ENCODE measurements around the gene ASTN2.

The ASTN2 gene

GRCh38 chr9:117407436-117408022, 7.3 kb downstream of the ASTN2 start:
- no peak overlapping the region for H3K4me2 ChIP-seq (ENCODE audit: insufficient read depth, low read length, poor library complexity, severe bottlenecking)
- H3K27me3 ChIP-seq (ENCODE audit: control insufficient read depth in 3 of 3, insufficient read depth in 3 of 3, low read depth in 1 of 3, low read length in 3 of 3), result peaks cover 3 to 25% (median 7%) of the 10 kb centered on the region in 3 experiments
- H2BK5ac ChIP-seq (ENCODE audit: low read length), result no peak overlapping the region
- no peak overlapping the region for H2BK15ac ChIP-seq (ENCODE audit: low read length)
- H3K23ac ChIP-seq (ENCODE audit: low read depth, low read length, poor library complexity), result no peak overlapping the region
- DNase-seq (ENCODE audit: low spot score), result no peak
- no peak overlapping the region for H3K18ac ChIP-seq (ENCODE audit: low read length)
- H3K9ac ChIP-seq (ENCODE audit: low read depth, low read length, poor library complexity), result no peak overlapping the region
- no peak overlapping the region for H2AFZ ChIP-seq (ENCODE audit: low read length)
- no peak overlapping the region for H4K91ac ChIP-seq (ENCODE audit: low read depth, low read length, poor library complexity)
- H2AK5ac ChIP-seq (ENCODE audit: low read depth, low read length), result no peak overlapping the region
- no peak overlapping the region for H2BK12ac ChIP-seq (ENCODE audit: low read length)
- H4K8ac ChIP-seq (ENCODE audit: low read depth, low read length), result no peak overlapping the region
- H2BK120ac ChIP-seq (ENCODE audit: low read depth, low read length), result no peak overlapping the region
- H3K14ac ChIP-seq (ENCODE audit: low read length), result no peak overlapping the region
- no CpG with 5 or more reads among the region's 2 CpGs for WGBS, 2 donors (ENCODE audit: extremely low coverage in 2 of 2, insufficient read length in 2 of 2, insufficient replicate concordance in 1 of 2)
- no peaks in the 10 kb centered on the region for H3K36me3 ChIP-seq (replicated peaks in 1 of 2; ENCODE audit: control insufficient read depth in 2 of 2, insufficient read depth in 2 of 2, low read length in 2 of 2)
- H3K4me1 ChIP-seq (ENCODE audit: control insufficient read depth in 2 of 2, insufficient read depth in 1 of 2, low read depth in 1 of 2, low read length in 2 of 2), result peaks cover 0 to 9% of the 10 kb centered on the region in 2 donors
- no peaks in the 10 kb centered on the region for H3K9me3 ChIP-seq (replicated peaks in 1 of 2; ENCODE audit: control insufficient read depth in 2 of 2, insufficient read depth in 1 of 2, low read depth in 1 of 2, low read length in 2 of 2)
- H3K4me3 ChIP-seq (ENCODE audit: low read length in 2 of 2), result no peak overlapping the region
- H3K4ac ChIP-seq (ENCODE audit: low read length), result no peak overlapping the region
- H3K27ac ChIP-seq (replicated peaks; ENCODE audit: low read length), result no peak overlapping the region
- no peaks in the 10 kb centered on the region for H3K79me1 ChIP-seq (ENCODE audit: low read depth, low read length)

GRCh38 chr9:117405950-117406705, 8.7 kb downstream of the ASTN2 start:
- H2AFZ ChIP-seq (ENCODE audit: low read length), result no peak overlapping the region
- H3K9ac ChIP-seq (ENCODE audit: low read depth, low read length, poor library complexity), result no peak overlapping the region
- no peak overlapping the region for H3K23ac ChIP-seq (ENCODE audit: low read depth, low read length, poor library complexity)
- no peak overlapping the region for H3K4me2 ChIP-seq (ENCODE audit: insufficient read depth, low read length, poor library complexity, severe bottlenecking)
- peaks cover 0 to 9% of the 10 kb centered on the region in 2 donors for H3K4me1 ChIP-seq (ENCODE audit: control insufficient read depth in 2 of 2, insufficient read depth in 1 of 2, low read depth in 1 of 2, low read length in 2 of 2)
- no peak overlapping the region for H2BK12ac ChIP-seq (ENCODE audit: low read length)
- no peak overlapping the region for H3K14ac ChIP-seq (ENCODE audit: low read length)
- H3K27me3 ChIP-seq (ENCODE audit: control insufficient read depth in 3 of 3, insufficient read depth in 3 of 3, low read depth in 1 of 3, low read length in 3 of 3), result peaks cover 0 to 18% (median 0%) of the 10 kb centered on the region in 3 experiments
- DNase-seq (ENCODE audit: low spot score), result no peak
- H3K4ac ChIP-seq (ENCODE audit: low read length), result no peak overlapping the region
- no peaks in the 10 kb centered on the region for H3K79me1 ChIP-seq (ENCODE audit: low read depth, low read length)
- no peak overlapping the region for H3K27ac ChIP-seq (replicated peaks; ENCODE audit: low read length)
- H2BK15ac ChIP-seq (ENCODE audit: low read length), result no peak overlapping the region
- no peak overlapping the region for H2BK5ac ChIP-seq (ENCODE audit: low read length)
- no CpG with 5 or more reads among the region's 7 CpGs for WGBS, 2 donors (ENCODE audit: extremely low coverage in 2 of 2, insufficient read length in 2 of 2, insufficient replicate concordance in 1 of 2)
- H4K8ac ChIP-seq (ENCODE audit: low read depth, low read length), result no peak overlapping the region
- H3K4me3 ChIP-seq (ENCODE audit: low read length in 2 of 2), result no peak overlapping the region
- H2AK5ac ChIP-seq (ENCODE audit: low read depth, low read length), result no peak overlapping the region
- no peak overlapping the region for H2BK120ac ChIP-seq (ENCODE audit: low read depth, low read length)
- no peak overlapping the region for H4K91ac ChIP-seq (ENCODE audit: low read depth, low read length, poor library complexity)
- H3K18ac ChIP-seq (ENCODE audit: low read length), result no peak overlapping the region
- no peaks in the 10 kb centered on the region for H3K36me3 ChIP-seq (replicated peaks in 1 of 2; ENCODE audit: control insufficient read depth in 2 of 2, insufficient read depth in 2 of 2, low read length in 2 of 2)
- no peaks in the 10 kb centered on the region for H3K9me3 ChIP-seq (replicated peaks in 1 of 2; ENCODE audit: control insufficient read depth in 2 of 2, insufficient read depth in 1 of 2, low read depth in 1 of 2, low read length in 2 of 2)

- H2AFZ ChIP-seq (ENCODE audit: low read length), result no peak overlapping the region
- H3K4me1 ChIP-seq (ENCODE audit: control insufficient read depth in 2 of 2, insufficient read depth in 1 of 2, low read depth in 1 of 2, low read length in 2 of 2), result peaks cover 0 to 15% of the 10 kb centered on the region in 2 donors
- no peak overlapping the region for H3K4me2 ChIP-seq (ENCODE audit: insufficient read depth, low read length, poor library complexity, severe bottlenecking)
- no peak overlapping the region for H2AK5ac ChIP-seq (ENCODE audit: low read depth, low read length)
- H3K27ac ChIP-seq (replicated peaks; ENCODE audit: low read length), result no peak overlapping the region
- no peak overlapping the region for H3K14ac ChIP-seq (ENCODE audit: low read length)
- DNase-seq (ENCODE audit: low spot score), result no peak
- peaks cover 0 to 17% (median 0%) of the 10 kb centered on the region in 3 experiments for H3K27me3 ChIP-seq (ENCODE audit: control insufficient read depth in 3 of 3, insufficient read depth in 3 of 3, low read depth in 1 of 3, low read length in 3 of 3)
- no peak overlapping the region for H2BK12ac ChIP-seq (ENCODE audit: low read length)
- H2BK5ac ChIP-seq (ENCODE audit: low read length), result no peak overlapping the region
- no peak overlapping the region for H2BK15ac ChIP-seq (ENCODE audit: low read length)
- no peaks in the 10 kb centered on the region for H3K36me3 ChIP-seq (replicated peaks in 1 of 2; ENCODE audit: control insufficient read depth in 2 of 2, insufficient read depth in 2 of 2, low read length in 2 of 2)
- no CpG with 5 or more reads among the region's 2 CpGs for WGBS, 2 donors (ENCODE audit: extremely low coverage in 2 of 2, insufficient read length in 2 of 2, insufficient replicate concordance in 1 of 2)
- no peak overlapping the region for H3K18ac ChIP-seq (ENCODE audit: low read length)
- no peaks in the 10 kb centered on the region for H3K79me1 ChIP-seq (ENCODE audit: low read depth, low read length)
- no peak overlapping the region for H3K23ac ChIP-seq (ENCODE audit: low read depth, low read length, poor library complexity)
- no peak overlapping the region for H2BK120ac ChIP-seq (ENCODE audit: low read depth, low read length)
- no peak overlapping the region for H4K91ac ChIP-seq (ENCODE audit: low read depth, low read length, poor library complexity)
- no peaks in the 10 kb centered on the region for H3K9me3 ChIP-seq (replicated peaks in 1 of 2; ENCODE audit: control insufficient read depth in 2 of 2, insufficient read depth in 1 of 2, low read depth in 1 of 2, low read length in 2 of 2)
- H3K9ac ChIP-seq (ENCODE audit: low read depth, low read length, poor library complexity), result no peak overlapping the region
- H3K4ac ChIP-seq (ENCODE audit: low read length), result no peak overlapping the region
- H3K4me3 ChIP-seq (ENCODE audit: low read length in 2 of 2), result no peak overlapping the region
- H4K8ac ChIP-seq (ENCODE audit: low read depth, low read length), result no peak overlapping the region
Measured at GRCh38 chr9:117403848-117404247, 11.0 kb downstream of the ASTN2 start.

GRCh38 chr9:117403403-117403811, 11.4 kb downstream of the ASTN2 start:
- DNase-seq (ENCODE audit: low spot score), result no peak
- Histone ChIP-seq H2AFZ (ENCODE audit: low read length) (no peak overlapping the region), H2BK12ac (ENCODE audit: low read length) (no peak overlapping the region), H2BK120ac (ENCODE audit: low read depth, low read length) (no peak overlapping the region), H2BK15ac (ENCODE audit: low read length) (no peak overlapping the region), H3K27me3 (ENCODE audit: control insufficient read depth in 3 of 3, insufficient read depth in 3 of 3, low read depth in 1 of 3, low read length in 3 of 3) (peaks cover 0 to 13% (median 0%) of the 10 kb centered on the region in 3 experiments), H4K91ac (ENCODE audit: low read depth, low read length, poor library complexity) (no peak overlapping the region), H3K4ac (ENCODE audit: low read length) (no peak overlapping the region), H3K36me3 (replicated peaks in 1 of 2; ENCODE audit: control insufficient read depth in 2 of 2, insufficient read depth in 2 of 2, low read length in 2 of 2) (no peaks in the 10 kb centered on the region), H3K4me1 (ENCODE audit: control insufficient read depth in 2 of 2, insufficient read depth in 1 of 2, low read depth in 1 of 2, low read length in 2 of 2) (peaks cover 0 to 15% of the 10 kb centered on the region in 2 donors), H3K23ac (ENCODE audit: low read depth, low read length, poor library complexity) (no peak overlapping the region), H3K79me1 (ENCODE audit: low read depth, low read length) (no peaks in the 10 kb centered on the region), H3K14ac (ENCODE audit: low read length) (no peak overlapping the region), H2AK5ac (ENCODE audit: low read depth, low read length) (no peak overlapping the region), H3K4me3 (ENCODE audit: low read length in 2 of 2) (no peak overlapping the region), H3K18ac (ENCODE audit: low read length) (no peak overlapping the region), H3K4me2 (ENCODE audit: insufficient read depth, low read length, poor library complexity, severe bottlenecking) (no peak overlapping the region), H3K9me3 (replicated peaks in 1 of 2; ENCODE audit: control insufficient read depth in 2 of 2, insufficient read depth in 1 of 2, low read depth in 1 of 2, low read length in 2 of 2) (no peaks in the 10 kb centered on the region), H4K8ac (ENCODE audit: low read depth, low read length) (no peak overlapping the region), H2BK5ac (ENCODE audit: low read length) (no peak overlapping the region), H3K9ac (ENCODE audit: low read depth, low read length, poor library complexity) (no peak overlapping the region), H3K27ac (replicated peaks; ENCODE audit: low read length) (no peak overlapping the region)
- no CpG with 5 or more reads among the region's 6 CpGs for WGBS, 2 donors (ENCODE audit: extremely low coverage in 2 of 2, insufficient read length in 2 of 2, insufficient replicate concordance in 1 of 2)
